HCT116 (cell line): ENCODE measurements around the gene DCP1B. TPM values are rescaled to one million over a fixed set of nuclear protein-coding genes. Genes with fewer than 3 reads are reported as not detected.

Source experiments
- ATAC-seq: fragments of 200-7000 bp; cut with Tn5 transposase; 2 replicates; pipeline ENCODE4 v1.9.1; 2020; ENCODE audit warnings: mild to moderate bottlenecking, moderate library complexity
- BruUV-seq: library from RNA; stranded (reverse); fragments of 400-500 nt; replicated peaks from 2 replicates; lab custom pipeline; 2021; lab: Mats Ljungman, UMichigan
- CTCF ChIA-PET: fragments of 300-600 bp; sonication (Branson Sonifier 250); formaldehyde crosslinking; loops from one replicate; lab custom pipeline; 2021; ENCODE audit warnings: antibody characterized with exemption; lab: Charles Lee
- POLR2A ChIA-PET: fragments of 300-600, 350-600 bp; sonication (Branson Sonifier 250); formaldehyde crosslinking; loops from one replicate; lab custom pipeline; 2021; ENCODE audit warnings: antibody characterized with exemption; lab: Charles Lee
- RAD21 ChIA-PET, 2 experiments: fragments of 300-600 bp; sonication (Branson Sonifier 250); formaldehyde crosslinking; loops; one replicate each; lab custom pipeline; 2023; ENCODE audit warnings: low total read pairs in 2 of 2; ENCODE audit not compliant: uncharacterized antibody in 2 of 2, unreplicated experiment in 2 of 2, low non-redundant PET in 1 of 2; lab: Charles Lee
- DNase-seq: peaks from one replicate; pipeline ENCODE4 v3.0.0-alpha.2; 2010; ENCODE audit warnings: low read depth, low spot score
- H2AFZ ChIP-seq: fragments of 200-600 bp; shearing (Covaris generic), sonication (generic); 2 replicates; pipeline ENCODE4 v1.6.1; 2017; ENCODE audit warnings: low read depth, mixed run types, mixed read lengths, antibody characterized with exemption, low read length; ENCODE audit not compliant: poor library complexity, severe bottlenecking
- H3K27ac ChIP-seq: 2 replicates; pipeline ENCODE4 v1.5.1; 2012; ENCODE audit warnings: low read depth, low read length
- H3K27me3 ChIP-seq: fragments of 200-600 bp; sonication (generic); 2 replicates; pipeline ENCODE4 v1.6.1; 2016; ENCODE audit warnings: mixed run types, low read length, mixed read lengths; ENCODE audit not compliant: insufficient read depth
- H3K36me3 ChIP-seq, 2 experiments: fragments of 200-500 bp in 1 of 2; fragments of 200-600 bp in 1 of 2; sonication (Bioruptor generic) in 1 of 2; sonication (generic) in 1 of 2; 2 replicates each; pipeline versions ENCODE4 v1.5.1 to v1.6.1; 2014 to 2016; ENCODE audit warnings: low read length in 2 of 2, inconsistent platforms in 1 of 2, mixed read lengths in 1 of 2, mixed run types in 1 of 2; ENCODE audit not compliant: insufficient read depth in 2 of 2, control insufficient read depth in 1 of 2
- H3K4me1 ChIP-seq, 2 experiments: fragments of 200-600 bp in 1 of 2; sonication (generic) in 1 of 2; 2 replicates each; pipeline versions ENCODE4 v1.5.1 to v1.6.1; 2012 to 2017; ENCODE audit warnings: low read length in 2 of 2, inconsistent platforms in 1 of 2, mild to moderate bottlenecking in 1 of 2, mixed read lengths in 1 of 2, mixed run types in 1 of 2, moderate library complexity in 1 of 2; ENCODE audit not compliant: insufficient read depth in 2 of 2, control insufficient read depth in 1 of 2
- H3K4me2 ChIP-seq: fragments of 200-600 bp; sonication (generic); 2 replicates; pipeline ENCODE4 v1.6.1; 2017; ENCODE audit warnings: mixed run types, low read length, mixed read lengths
- H3K4me3 ChIP-seq, 2 experiments: fragments of 200-600 bp in 1 of 2; sonication (generic) in 1 of 2; replicated peaks in 1 of 2; 2 replicates each; pipeline ENCODE4 v1.5.1; 2011 to 2016; ENCODE audit warnings: low read length in 2 of 2, control low read depth in 1 of 2, low read depth in 1 of 2, mild to moderate bottlenecking in 1 of 2, mixed read lengths in 1 of 2, mixed run types in 1 of 2
- H3K79me2 ChIP-seq: fragments of 200-600 bp; sonication (generic); 2 replicates; pipeline ENCODE4 v1.6.1; 2017; ENCODE audit warnings: mild to moderate bottlenecking, mixed run types, low read length, moderate library complexity, mixed read lengths; ENCODE audit not compliant: insufficient read depth
- H3K9ac ChIP-seq: fragments of 200-600 bp; sonication (generic); 2 replicates; pipeline ENCODE4 v1.6.1; 2016; ENCODE audit warnings: low read length, mixed read lengths
- H3K9me2 ChIP-seq: fragments of 200-600 bp; sonication (generic), shearing (Covaris generic); 2 replicates; pipeline ENCODE4 v1.6.1; 2017; ENCODE audit warnings: mixed run types, mild to moderate bottlenecking, moderate library complexity; ENCODE audit not compliant: insufficient read depth
- H3K9me3 ChIP-seq, 2 experiments: fragments of 200-500 bp in 1 of 2; fragments of 200-600 bp in 1 of 2; sonication (Bioruptor generic) in 1 of 2; sonication (generic) in 1 of 2; 2 replicates each; pipeline ENCODE4 v1.6.1; 2014 to 2017; ENCODE audit warnings: low read length in 2 of 2, mixed read lengths in 2 of 2, inconsistent platforms in 1 of 2, low read depth in 1 of 2, mild to moderate bottlenecking in 1 of 2, mixed run types in 1 of 2, moderate library complexity in 1 of 2; ENCODE audit not compliant: control insufficient read depth in 1 of 2, insufficient read depth in 1 of 2
- H4K20me1 ChIP-seq: fragments of 200-600 bp; sonication (generic), shearing (Covaris generic); 2 replicates; pipeline ENCODE4 v1.6.1; 2017; ENCODE audit warnings: mixed run types, mild to moderate bottlenecking, moderate library complexity; ENCODE audit not compliant: insufficient read depth
- CEBPB ChIP-seq: IDR thresholded peaks from 2 replicates; pipeline ENCODE4 v1.6.1; 2012; ENCODE audit warnings: low read depth
- ELF1 ChIP-seq: IDR thresholded peaks from 2 replicates; pipeline ENCODE4 v1.6.1; 2012; ENCODE audit warnings: low read depth, borderline replicate concordance
- EZH2phosphoT487 ChIP-seq: fragments of 200-600 bp; IDR thresholded peaks from 2 replicates; pipeline ENCODE4 v1.6.1; 2018; ENCODE audit warnings: antibody characterized with exemption, borderline replicate concordance
- JUND ChIP-seq: IDR thresholded peaks from 2 replicates; pipeline ENCODE4 v1.6.1; 2012
- POLR2A ChIP-seq: IDR thresholded peaks from 2 replicates; pipeline ENCODE4 v1.7.0; 2011; ENCODE audit warnings: borderline replicate concordance; ENCODE audit not compliant: insufficient read depth, insufficient read length; ENCODE audit errors: extremely low read depth
- RAD21 ChIP-seq: IDR thresholded peaks from 2 replicates; pipeline ENCODE4 v1.6.1; 2012; ENCODE audit warnings: low read depth, mild to moderate bottlenecking
- SP1 ChIP-seq: IDR thresholded peaks from 2 replicates; pipeline ENCODE4 v1.6.1; 2012; ENCODE audit warnings: low read depth
- SRF ChIP-seq: IDR thresholded peaks from 2 replicates; pipeline ENCODE4 v1.6.1; 2012; ENCODE audit warnings: low read depth
- ZBTB33 ChIP-seq: IDR thresholded peaks from 2 replicates; pipeline ENCODE4 v1.6.1; 2011; ENCODE audit warnings: mild to moderate bottlenecking, low read length, moderate library complexity; ENCODE audit not compliant: insufficient replicate concordance; ENCODE audit errors: extremely low read depth
- ZNF274 ChIP-seq: fragments of 200-500 bp; sonication (Bioruptor generic); IDR thresholded peaks from 2 replicates; pipeline ENCODE4 v1.6.1; 2014; ENCODE audit warnings: mild to moderate bottlenecking, low read depth, low read length, inconsistent platforms
- intact Hi-C: fragments of 100-400 bp; cut with micrococcal nuclease; formaldehyde crosslinking; loops from 2 replicates; pipeline ENCODE4 v1.10.0; 2022
- total RNA-seq: library from RNA; stranded (reverse); gene quantifications from one replicate; pipeline ENCODE4 v1.2.1, GENCODE V29; 2021; ENCODE audit not compliant: unreplicated experiment

DCP1B gene
- total RNA-seq, 1 experiment from 2014 or later, result 13.8 TPM

DNA sequence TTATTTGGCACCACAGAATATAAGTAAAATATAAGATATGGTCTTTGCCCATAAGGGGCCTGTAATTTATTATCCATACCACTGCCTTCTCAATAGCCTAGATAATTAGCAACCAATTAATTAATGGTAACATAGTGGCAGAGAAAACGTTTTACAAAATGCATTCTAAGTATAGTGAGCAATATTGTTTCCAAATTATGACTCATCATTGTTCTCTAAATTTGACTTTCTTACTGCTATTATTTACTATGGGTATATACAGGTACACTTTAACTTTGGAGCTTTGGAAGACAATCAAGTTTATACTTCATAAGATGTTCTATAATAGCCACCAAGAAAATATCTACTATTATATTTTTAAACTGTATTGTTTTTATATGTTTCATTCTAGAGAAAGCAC lies 26.7 kb downstream of the DCP1B start:
- ATAC-seq (no peak), DNase-seq (no peak)
- H3K9me2 ChIP-seq, result no peaks in the 10 kb centered on the region
- no peak overlapping the region for H3K4me2 ChIP-seq
- H3K9ac ChIP-seq, result no peak overlapping the region
- no peaks in the 10 kb centered on the region for H3K27me3 ChIP-seq
- no peaks in the 10 kb centered on the region for H3K9me3 ChIP-seq
- H3K27ac ChIP-seq, result no peak overlapping the region
- ChIA-PET RAD21 (no interaction called here), POLR2A (no interaction called here), CTCF (no interaction called here)
- no TSS peak for BruUV-seq
- H4K20me1 ChIP-seq, result no peaks in the 10 kb centered on the region
- no peaks in the 10 kb centered on the region for H3K4me1 ChIP-seq
- no peaks in the 10 kb centered on the region for H3K79me2 ChIP-seq
- H3K4me3 ChIP-seq, result no peak overlapping the region
- intact Hi-C loops, result no loop called here
- no peaks in the 10 kb centered on the region for H3K36me3 ChIP-seq
- TF ChIP-seq CEBPB (no peak), ZBTB33 (no peak), POLR2A (no peak), ZNF274 (no peak), JUND (no peak), SRF (no peak)
- no peak overlapping the region for H2AFZ ChIP-seq

DNA sequence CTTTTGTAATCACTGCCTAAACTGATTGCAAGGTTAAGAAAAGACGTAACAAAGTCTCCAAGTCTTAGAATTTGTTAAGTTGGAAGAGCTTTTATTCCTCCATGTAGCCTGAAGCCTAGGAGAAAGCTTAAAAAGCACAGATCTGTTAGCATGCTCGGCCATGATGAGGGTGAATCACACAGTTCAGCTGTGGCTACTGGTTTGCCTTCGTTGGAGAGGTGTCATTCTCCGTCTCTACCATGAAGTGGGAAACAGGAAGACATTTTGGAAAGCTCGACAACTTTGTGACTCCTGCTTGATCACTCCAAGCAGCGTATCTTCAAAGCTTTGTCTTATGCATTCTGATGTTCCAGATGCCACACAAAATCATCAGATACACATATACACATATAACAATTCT lies 27.1 kb downstream of the DCP1B start:
- Histone ChIP-seq H3K36me3 (no peaks in the 10 kb centered on the region), H3K4me1 (no peaks in the 10 kb centered on the region), H2AFZ (no peak overlapping the region), H3K79me2 (no peaks in the 10 kb centered on the region), H3K4me3 (no peak overlapping the region), H3K9me3 (no peaks in the 10 kb centered on the region), H3K4me2 (no peak overlapping the region), H3K27me3 (no peaks in the 10 kb centered on the region), H3K27ac (no peak overlapping the region)
- ChIA-PET CTCF (no interaction called here), POLR2A (no interaction called here)
- ATAC-seq (no peak), DNase-seq (no peak)
- BruUV-seq, result no TSS peak
- intact Hi-C loops, result no loop called here
- TF ChIP-seq CEBPB (no peak), ELF1 (no peak), EZH2phosphoT487 (no peak), SP1 (no peak), RAD21 (no peak)
- TF ChIP-seq, all 23 proteins: peak for 0
- Histone ChIP-seq H3K9me2 (no peaks in the 10 kb centered on the region), H3K9ac (no peak overlapping the region), H4K20me1 (no peaks in the 10 kb centered on the region)
- RAD21 ChIA-PET, result no interaction called here
